Measurements from ENCODE around the gene BAIAP2.

DNA sequence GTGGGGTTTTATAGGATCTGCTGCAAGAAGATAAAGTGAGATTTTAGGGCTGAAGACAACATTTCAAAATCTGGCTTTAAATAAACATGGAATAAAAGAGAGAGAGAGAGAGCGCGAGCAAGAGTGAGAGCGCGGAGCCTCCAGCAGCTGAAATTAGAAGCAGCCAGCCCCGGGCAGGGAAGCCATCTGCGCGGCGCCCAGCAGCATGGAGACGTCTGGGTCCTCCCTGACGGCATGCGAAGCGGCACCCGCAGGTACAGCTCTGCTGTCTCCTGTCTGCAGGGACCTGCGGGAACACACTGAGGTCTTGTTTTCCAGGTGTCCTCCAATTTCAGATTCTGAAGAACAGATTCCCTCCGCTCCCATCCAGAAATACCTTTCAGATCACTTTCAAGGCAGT is 7.9 kb upstream of the BAIAP2 start:
- TF ChIP-seq, protein P1, sequence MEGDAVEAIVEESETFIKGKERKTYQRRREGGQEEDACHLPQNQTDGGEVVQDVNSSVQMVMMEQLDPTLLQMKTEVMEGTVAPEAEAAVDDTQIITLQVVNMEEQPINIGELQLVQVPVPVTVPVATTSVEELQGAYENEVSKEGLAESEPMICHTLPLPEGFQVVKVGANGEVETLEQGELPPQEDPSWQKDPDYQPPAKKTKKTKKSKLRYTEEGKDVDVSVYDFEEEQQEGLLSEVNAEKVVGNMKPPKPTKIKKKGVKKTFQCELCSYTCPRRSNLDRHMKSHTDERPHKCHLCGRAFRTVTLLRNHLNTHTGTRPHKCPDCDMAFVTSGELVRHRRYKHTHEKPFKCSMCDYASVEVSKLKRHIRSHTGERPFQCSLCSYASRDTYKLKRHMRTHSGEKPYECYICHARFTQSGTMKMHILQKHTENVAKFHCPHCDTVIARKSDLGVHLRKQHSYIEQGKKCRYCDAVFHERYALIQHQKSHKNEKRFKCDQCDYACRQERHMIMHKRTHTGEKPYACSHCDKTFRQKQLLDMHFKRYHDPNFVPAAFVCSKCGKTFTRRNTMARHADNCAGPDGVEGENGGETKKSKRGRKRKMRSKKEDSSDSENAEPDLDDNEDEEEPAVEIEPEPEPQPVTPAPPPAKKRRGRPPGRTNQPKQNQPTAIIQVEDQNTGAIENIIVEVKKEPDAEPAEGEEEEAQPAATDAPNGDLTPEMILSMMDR (IDR thresholded peaks at IDR 0.05), result no peak
- TF ChIP-seq POLR2A (IDR thresholded peaks at IDR 0.05) (no peak), POLR2AphosphoS5 (IDR thresholded peaks at IDR 0.05) (no peak), EP300 (IDR thresholded peaks at IDR 0.05) (no peak)
